RWPE2 (cell line): Measurements from ENCODE around the gene PPM1G.
A peak's percentile ranks its signal among the peaks of the same experiment; 100 is the strongest.

ENCODE experiments used
- ATAC-seq: fragments of 200-7000 bp; cut with Tn5 transposase; 3 replicates; pipeline ENCODE4 v1.9.1; 2021; ENCODE audit warnings: low read depth
- DNase-seq: peaks from one replicate; pipeline ENCODE4 v3.0.0-alpha.2; 2020; ENCODE audit warnings: low spot score
- H3K27ac ChIP-seq: fragments of 450-650 bp; 2 replicates; pipeline ENCODE4 v1.5.1; 2017; ENCODE audit warnings: mild to moderate bottlenecking; ENCODE audit not compliant: poor library complexity, severe bottlenecking
- H3K27me3 ChIP-seq: fragments of 250-450 bp; sonication (Bioruptor Pico); 2 replicates; pipeline ENCODE4 v1.5.1; 2021; ENCODE audit warnings: mild to moderate bottlenecking, moderate library complexity; ENCODE audit not compliant: insufficient read depth, poor library complexity, severe bottlenecking
- H3K36me3 ChIP-seq: fragments of 250-450 bp; sonication (Bioruptor Pico); 2 replicates; pipeline ENCODE4 v1.5.1; 2020; ENCODE audit warnings: low read depth, mild to moderate bottlenecking, moderate library complexity
- H3K4me1 ChIP-seq: fragments of 250-450 bp; sonication (Bioruptor Pico); 2 replicates; pipeline ENCODE4 v1.5.1; 2021; ENCODE audit warnings: mild to moderate bottlenecking, moderate library complexity; ENCODE audit not compliant: insufficient read depth, poor library complexity, severe bottlenecking
- H3K4me3 ChIP-seq: fragments of 250-450 bp; sonication (Bioruptor Pico); 2 replicates; pipeline ENCODE4 v1.5.1; 2021; ENCODE audit warnings: mild to moderate bottlenecking, moderate library complexity; ENCODE audit not compliant: severe bottlenecking
- H3K9me3 ChIP-seq: fragments of 250-450 bp; sonication (Bioruptor Pico); 2 replicates; pipeline ENCODE4 v1.5.1; 2021; ENCODE audit warnings: mild to moderate bottlenecking, moderate library complexity; ENCODE audit not compliant: severe bottlenecking
- CTCF ChIP-seq: fragments of 450-650 bp; IDR thresholded peaks from one replicate; pipeline ENCODE4 v1.5.1; 2017; ENCODE audit warnings: mild to moderate bottlenecking, moderate library complexity; ENCODE audit not compliant: poor library complexity, severe bottlenecking

Gene PPM1G

GRCh38 chr2:27409321-27410073 lies at the start of gene PPM1G:
Gene PPM1G, minus strand, starts transcription at chr2:27409591. Its CDS starts 169 bp downstream, at chr2:27409422.
- peak; percentile 95 for ATAC-seq
- TF ChIP-seq CTCF, result no peak
- peaks cover 12% of the 10 kb centered on the region for H3K4me1 ChIP-seq

GRCh38 chr2:27453968-27454367 lies 44.6 kb upstream of the PPM1G start:
- ATAC-seq (peak; percentile 12; the same call in 1 of the 3 replicates), DNase-seq (no peak)
- H3K36me3 ChIP-seq, result peaks cover 18% of the 10 kb centered on the region
- no peak for TF ChIP-seq CTCF
- H3K27me3 ChIP-seq, result no peaks in the 10 kb centered on the region
- H3K27ac ChIP-seq, result no peak overlapping the region
- H3K4me1 ChIP-seq, result no peaks in the 10 kb centered on the region
- no peaks in the 10 kb centered on the region for H3K9me3 ChIP-seq
- H3K4me3 ChIP-seq, result no peak overlapping the region

More at GRCh38 chr2:27409321-27410073, at the start of gene PPM1G:
- peak within 1 kb of the TSS; percentile 78 for H3K27ac ChIP-seq
- peak; percentile 92 for DNase-seq
- peaks cover 29% of the 10 kb centered on the region for H3K36me3 ChIP-seq
- no peaks in the 10 kb centered on the region for H3K9me3 ChIP-seq
- H3K4me3 ChIP-seq, result peak within 1 kb of the TSS; percentile 96
- no peaks in the 10 kb centered on the region for H3K27me3 ChIP-seq

DNA sequence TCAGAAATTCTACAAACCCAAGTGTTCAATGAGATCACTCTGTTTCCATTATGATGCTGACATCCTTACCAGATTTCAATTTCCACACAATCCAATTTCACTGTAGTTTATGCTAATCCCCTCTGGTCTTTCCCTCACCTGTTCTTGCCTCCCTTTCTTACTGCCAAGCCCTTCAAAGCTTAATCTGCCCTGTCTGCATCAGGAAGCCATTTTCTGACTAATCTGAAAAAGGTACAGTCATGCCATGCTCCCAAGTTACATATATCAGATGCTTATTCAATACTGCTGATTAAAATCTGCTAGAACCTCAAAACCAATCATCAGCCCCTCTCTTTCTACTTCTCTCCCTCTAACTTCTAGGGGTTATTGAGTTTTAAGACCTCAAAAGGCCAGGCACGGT lies 41.7 kb upstream of the PPM1G start:
- Histone ChIP-seq H3K9me3 (no peaks in the 10 kb centered on the region), H3K27me3 (no peaks in the 10 kb centered on the region), H3K4me1 (peaks cover 5% of the 10 kb centered on the region), H3K36me3 (peaks cover 20% of the 10 kb centered on the region), H3K27ac (no peak overlapping the region), H3K4me3 (no peak overlapping the region)
- DNase-seq, result no peak
- no peak for TF ChIP-seq CTCF
- ATAC-seq, result no peak

- DNase-seq (no peak), ATAC-seq (no peak)
- Histone ChIP-seq H3K4me3 (no peak overlapping the region), H3K36me3 (peaks cover 18% of the 10 kb centered on the region), H3K27ac (no peak overlapping the region), H3K9me3 (no peaks in the 10 kb centered on the region), H3K27me3 (no peaks in the 10 kb centered on the region), H3K4me1 (peaks cover 11% of the 10 kb centered on the region)
- no peak for TF ChIP-seq CTCF
Measured at GRCh38 chr2:27448381-27448780, 39.0 kb upstream of the PPM1G start.

DNA sequence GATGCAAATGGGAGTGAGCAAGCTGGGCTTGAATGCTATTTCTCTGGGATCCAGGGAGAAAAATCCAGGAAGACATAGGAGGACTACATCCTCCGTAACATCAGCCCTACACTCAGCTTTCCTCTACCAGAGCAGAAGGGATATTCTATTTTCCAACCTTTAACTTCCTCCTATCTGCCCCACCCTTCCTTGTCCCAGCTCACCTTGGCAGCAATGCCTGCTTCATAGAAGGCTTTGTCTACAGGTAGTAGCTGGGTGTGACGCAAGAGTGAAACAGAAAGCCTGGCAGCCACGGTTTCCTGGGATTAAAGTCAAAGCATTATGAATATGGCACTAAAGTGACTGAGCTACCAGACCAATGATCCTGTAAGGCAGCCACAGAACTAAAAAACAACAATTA lies 36.7 kb upstream of the PPM1G start:
- Histone ChIP-seq H3K27ac (peak overlapping the region; percentile 54), H3K9me3 (no peaks in the 10 kb centered on the region), H3K4me1 (peaks cover 11% of the 10 kb centered on the region), H3K27me3 (no peaks in the 10 kb centered on the region), H3K4me3 (no peak overlapping the region), H3K36me3 (peaks cover 30% of the 10 kb centered on the region)
- ATAC-seq (peak; percentile 65), DNase-seq (no peak)
- no peak for TF ChIP-seq CTCF
